Measurements from ENCODE around the gene SYAP1.

The SYAP1 gene

GRCh38 chrX:16778545-16778944 lies 59.1 kb downstream of the SYAP1 start:
- no peak for TF ChIP-seq CTCF (IDR thresholded peaks at IDR 0.05)

GRCh38 chrX:16778993-16779392 lies 59.6 kb downstream of the SYAP1 start:
- TF ChIP-seq CTCF (IDR thresholded peaks at IDR 0.05), result no peak

- no peak for TF ChIP-seq CTCF (IDR thresholded peaks at IDR 0.05)
Measured at GRCh38 chrX:16783452-16783851, 64.0 kb downstream of the SYAP1 start.

- no peak for TF ChIP-seq CTCF (IDR thresholded peaks at IDR 0.05)
Measured at GRCh38 chrX:16785247-16786138, 66.1 kb downstream of the SYAP1 start.

- no peak for TF ChIP-seq CTCF (IDR thresholded peaks at IDR 0.05)
Measured at GRCh38 chrX:16786139-16786790, 66.9 kb downstream of the SYAP1 start, which contains the start of gene TXLNG. TSS of gene TXLNG (plus strand) at chrX:16786466. CDS start at chrX:16786488, 22 bp downstream.

GRCh38 chrX:16786791-16787735 lies 67.7 kb downstream of the SYAP1 start:
- no peak for TF ChIP-seq CTCF (IDR thresholded peaks at IDR 0.05)

- no peak for TF ChIP-seq CTCF (IDR thresholded peaks at IDR 0.05)
Measured at GRCh38 chrX:16788477-16788876, 69.1 kb downstream of the SYAP1 start.
